ENCODE results near the gene SWI5. TPM values are rescaled to one million over a fixed set of nuclear protein-coding genes. Genes with fewer than 3 reads are reported as not detected.

Gene SWI5
- total and polyA plus RNA-seq, 9 of the 15 experiments (the other 6 are each of a cell fraction or from before 2014, with no cell fraction given): 62.8 to 133 (median 95.9) TPM

- TF ChIP-seq NFRKB (IDR thresholded peaks at IDR 0.05; ENCODE audit: low read depth) (no peak), NCOA2 (IDR thresholded peaks at IDR 0.05; ENCODE audit: partially characterized antibody in 2 of 2) (no peak), MLX (CRISPR knock-in tag; conservative IDR thresholded peaks at IDR 0.05) (no peak; a peak in 1 of 4 replicates), POLR3A (IDR thresholded peaks at IDR 0.05; ENCODE audit: borderline replicate concordance, extremely low read depth, insufficient read depth, insufficient read length) (no peak), MITF (IDR thresholded peaks at IDR 0.05) (no peak), ZBTB7A (IDR thresholded peaks at IDR 0.05; ENCODE audit: borderline replicate concordance, control insufficient read depth, low read depth, low read length) (no peak), CREB3L1 (IDR thresholded peaks at IDR 0.05; ENCODE audit: borderline replicate concordance, low read depth) (no peak), GABPB1 (CRISPR knock-in tag; IDR thresholded peaks at IDR 0.05) (no peak), FOXP4 (CRISPR knock-in tag; IDR thresholded peaks at IDR 0.05; ENCODE audit: borderline replicate concordance) (no peak), CBX3 (IDR thresholded peaks at IDR 0.05; ENCODE audit: borderline replicate concordance in 1 of 2, low read length in 2 of 2) (0 out of 3 replicates have a peak, but pooled peaks of 1 of the 2 experiments have one; percentile 3), ZNF184 (CRISPR knock-in tag; IDR thresholded peaks at IDR 0.05) (no peak), SMARCA4 (IDR thresholded peaks at IDR 0.05) (no peak), SMAD2 (IDR thresholded peaks at IDR 0.05; ENCODE audit: low read depth, low read length) (no peak), ZNF699 (CRISPR knock-in tag; IDR thresholded peaks at IDR 0.05; ENCODE audit: insufficient replicate concordance) (no peak), HDAC6 (IDR thresholded peaks at IDR 0.05; ENCODE audit: low read depth, low read length) (no peak), ZNF518B (CRISPR knock-in tag; IDR thresholded peaks at IDR 0.05) (no peak)
Observed at GRCh38 chr9:128249908-128250838, 25.9 kb upstream of the SWI5 start (continued).
